Sigmoid colon (tissue), 4 donors: Measurements from ENCODE around the gene RBM23.

Experiments
- EP300 ChIP-seq, 4 donors: sonication (generic); formaldehyde crosslinking; IDR thresholded peaks; one replicate each; pipeline ENCODE4 v1.6.1; 2017; ENCODE audit warnings: antibody characterized with exemption in 4 of 4
- POLR2A ChIP-seq, 2 donors: fragments of 450-650 bp; IDR thresholded peaks; one replicate each; pipeline ENCODE4 v1.6.1; 2016; ENCODE audit warnings: antibody characterized with exemption in 2 of 2, mild to moderate bottlenecking in 2 of 2, moderate library complexity in 2 of 2
- POLR2AphosphoS5 ChIP-seq, 4 donors: sonication (generic); formaldehyde crosslinking; IDR thresholded peaks; one replicate each; pipeline ENCODE4 v1.6.1; 2017; ENCODE audit warnings: antibody characterized with exemption in 4 of 4
- TF ChIP-seq, protein P1 (sequence below), 4 experiments: fragments of 450-650 bp in 3 of 4; fragments of 200-600 bp in 1 of 4; IDR thresholded peaks; one replicate each; pipeline ENCODE4 v1.5.1; 2016 to 2019; ENCODE audit warnings: antibody characterized with exemption in 4 of 4, mild to moderate bottlenecking in 3 of 4, moderate library complexity in 2 of 4

DNA sequence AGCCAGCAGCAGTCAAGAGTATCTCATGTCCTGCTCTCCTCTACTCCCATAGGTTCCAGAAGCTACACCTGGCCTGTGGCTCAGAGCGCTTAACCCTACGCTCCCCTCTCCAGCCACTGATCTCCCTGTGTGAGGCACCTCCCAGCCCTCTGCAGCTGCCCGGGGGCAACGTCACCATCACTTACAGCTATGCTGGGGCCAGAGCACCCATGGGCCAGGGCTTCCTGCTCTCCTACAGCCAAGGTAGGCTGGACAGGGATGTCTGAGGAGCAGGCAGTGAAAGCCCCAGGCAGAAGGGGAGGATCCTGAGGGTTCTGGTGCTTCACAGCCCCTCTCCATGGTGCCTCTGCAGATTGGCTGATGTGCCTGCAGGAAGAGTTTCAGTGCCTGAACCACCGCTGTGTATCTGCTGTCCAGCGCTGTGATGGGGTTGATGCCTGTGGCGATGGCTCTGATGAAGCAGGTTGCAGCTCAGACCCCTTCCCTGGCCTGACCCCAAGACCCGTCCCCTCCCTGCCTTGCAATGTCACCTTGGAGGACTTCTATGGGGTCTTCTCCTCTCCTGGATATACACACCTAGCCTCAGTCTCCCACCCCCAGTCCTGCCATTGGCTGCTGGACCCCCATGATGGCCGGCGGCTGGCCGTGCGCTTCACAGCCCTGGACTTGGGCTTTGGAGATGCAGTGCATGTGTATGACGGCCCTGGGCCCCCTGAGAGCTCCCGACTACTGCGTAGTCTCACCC, 43.8 kb downstream of the RBM23 start:
- TF ChIP-seq, protein P1, sequence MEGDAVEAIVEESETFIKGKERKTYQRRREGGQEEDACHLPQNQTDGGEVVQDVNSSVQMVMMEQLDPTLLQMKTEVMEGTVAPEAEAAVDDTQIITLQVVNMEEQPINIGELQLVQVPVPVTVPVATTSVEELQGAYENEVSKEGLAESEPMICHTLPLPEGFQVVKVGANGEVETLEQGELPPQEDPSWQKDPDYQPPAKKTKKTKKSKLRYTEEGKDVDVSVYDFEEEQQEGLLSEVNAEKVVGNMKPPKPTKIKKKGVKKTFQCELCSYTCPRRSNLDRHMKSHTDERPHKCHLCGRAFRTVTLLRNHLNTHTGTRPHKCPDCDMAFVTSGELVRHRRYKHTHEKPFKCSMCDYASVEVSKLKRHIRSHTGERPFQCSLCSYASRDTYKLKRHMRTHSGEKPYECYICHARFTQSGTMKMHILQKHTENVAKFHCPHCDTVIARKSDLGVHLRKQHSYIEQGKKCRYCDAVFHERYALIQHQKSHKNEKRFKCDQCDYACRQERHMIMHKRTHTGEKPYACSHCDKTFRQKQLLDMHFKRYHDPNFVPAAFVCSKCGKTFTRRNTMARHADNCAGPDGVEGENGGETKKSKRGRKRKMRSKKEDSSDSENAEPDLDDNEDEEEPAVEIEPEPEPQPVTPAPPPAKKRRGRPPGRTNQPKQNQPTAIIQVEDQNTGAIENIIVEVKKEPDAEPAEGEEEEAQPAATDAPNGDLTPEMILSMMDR (IDR thresholded peaks at IDR 0.05): no peak
- TF ChIP-seq POLR2AphosphoS5 (IDR thresholded peaks at IDR 0.05) (no peak), POLR2A (IDR thresholded peaks at IDR 0.05) (no peak), EP300 (IDR thresholded peaks at IDR 0.05) (no peak)
